A673 (cell line): ENCODE results near the gene INTS6L. TPM values are rescaled to one million over a fixed set of nuclear protein-coding genes. Genes with fewer than 3 reads are reported as not detected.

Experiments used
- BruUV-seq: library from RNA; stranded (reverse); fragments of 400-500 nt; replicated peaks from 2 replicates; lab custom pipeline; 2021; lab: Mats Ljungman, UMichigan
- CTCF ChIA-PET: fragments of 300-600 bp; sonication (Branson Sonifier 250); formaldehyde crosslinking; loops from one replicate; lab custom pipeline; 2022; ENCODE audit warnings: antibody characterized with exemption; lab: Charles Lee
- POLR2A ChIA-PET: fragments of 300-600 bp; sonication (Branson Sonifier 250); formaldehyde crosslinking; loops from one replicate; lab custom pipeline; 2022; ENCODE audit warnings: antibody characterized with exemption; ENCODE audit not compliant: low non-redundant PET; lab: Charles Lee
- DNase-seq: peaks from one replicate; pipeline ENCODE4 v3.0.0-alpha.2; 2015; ENCODE audit warnings: low spot score
- H3K27ac ChIP-seq: fragments of 200-600 bp; sonication (generic); 2 replicates; pipeline ENCODE4 v1.5.1; 2016; ENCODE audit warnings: mixed run types, low read depth, mild to moderate bottlenecking, mixed read lengths, antibody characterized with exemption, low read length; ENCODE audit not compliant: poor library complexity, severe bottlenecking
- H3K27me3 ChIP-seq: fragments of 200-600 bp; sonication (generic); replicated peaks from 2 replicates; pipeline ENCODE4 v1.6.1; 2017; ENCODE audit warnings: mixed run types, low read depth, mild to moderate bottlenecking, mixed read lengths, antibody characterized with exemption, low read length; ENCODE audit not compliant: insufficient read depth, poor library complexity
- H3K36me3 ChIP-seq: fragments of 200-600 bp; sonication (generic); 2 replicates; pipeline ENCODE4 v1.6.1; 2016; ENCODE audit warnings: mixed run types, mild to moderate bottlenecking, mixed read lengths, antibody characterized with exemption, low read length; ENCODE audit not compliant: insufficient read depth, poor library complexity, severe bottlenecking
- H3K4me1 ChIP-seq: fragments of 200-600 bp; sonication (generic); 2 replicates; pipeline ENCODE4 v1.6.1; 2017; ENCODE audit warnings: mixed run types, mild to moderate bottlenecking, mixed read lengths, antibody characterized with exemption, low read length; ENCODE audit not compliant: insufficient read depth, poor library complexity, severe bottlenecking
- H3K4me3 ChIP-seq: fragments of 200-600 bp; sonication (generic); 2 replicates; pipeline ENCODE4 v1.5.1; 2016; ENCODE audit warnings: low read depth, mixed run types, mild to moderate bottlenecking, mixed read lengths, low read length; ENCODE audit not compliant: poor library complexity, severe bottlenecking
- H3K9me3 ChIP-seq: fragments of 200-600 bp; sonication (generic); 2 replicates; pipeline ENCODE4 v1.6.1; 2016; ENCODE audit warnings: mixed run types, low read depth, mild to moderate bottlenecking, mixed read lengths, antibody characterized with exemption, low read length; ENCODE audit not compliant: poor library complexity, severe bottlenecking
- EZH2 ChIP-seq: fragments of 200-600 bp; sonication (generic); IDR thresholded peaks from 2 replicates; pipeline ENCODE4 v1.6.1; 2017; ENCODE audit warnings: borderline replicate concordance, low read depth, mild to moderate bottlenecking, mixed read lengths, antibody characterized with exemption, low read length; ENCODE audit not compliant: poor library complexity, severe bottlenecking
- intact Hi-C: fragments of 100-400 bp; cut with micrococcal nuclease; formaldehyde crosslinking; loops from one replicate; pipeline ENCODE4 v1.10.0; 2022; ENCODE audit not compliant: unreplicated experiment
- total RNA-seq: library from RNA; stranded (reverse); gene quantifications from 2 replicates; pipeline ENCODE4 v1.2.3, GENCODE V29; 2021
- TF ChIP-seq, protein P1 (sequence below): fragments of 300-800, 200-600 bp; sonication (generic); conservative IDR thresholded peaks from 2 replicates; pipeline ENCODE4 v1.5.1; 2017; ENCODE audit warnings: low read depth, mild to moderate bottlenecking, antibody characterized with exemption, low read length, moderate library complexity, mixed read lengths

The INTS6L gene
- total RNA-seq, 1 experiment from 2014 or later, result 14.4 TPM

DNA sequence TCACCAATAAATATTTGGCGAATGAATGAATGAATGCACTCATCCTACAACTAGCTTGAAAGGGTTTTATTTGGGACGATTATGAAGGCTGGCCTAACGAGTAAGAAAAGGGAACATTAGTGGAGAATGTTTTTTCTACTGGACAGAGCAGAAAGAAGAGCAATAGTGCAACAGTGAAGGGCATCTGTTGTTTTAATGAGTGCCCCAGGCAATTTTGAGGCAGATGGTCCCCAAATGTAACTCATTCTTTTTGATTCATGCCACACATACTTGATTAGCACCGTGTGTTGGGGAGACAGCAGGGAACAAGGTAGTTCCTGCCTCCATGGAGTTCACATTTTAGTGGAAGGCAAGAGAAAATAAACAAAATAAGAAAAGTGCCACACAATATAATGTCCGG lies 22.7 kb upstream of the INTS6L start:
- intact Hi-C loops, result no loop called here
- CTCF ChIA-PET, result no interaction called here
- Histone ChIP-seq H3K4me1 (no peaks in the 10 kb centered on the region), H3K27me3 (no peaks in the 10 kb centered on the region), H3K9me3 (no peaks in the 10 kb centered on the region), H3K4me3 (no peak overlapping the region), H3K27ac (no peak overlapping the region), H3K36me3 (no peaks in the 10 kb centered on the region)
- POLR2A ChIA-PET, result no interaction called here
- no TSS peak for BruUV-seq
- TF ChIP-seq EZH2, result no peak
- TF ChIP-seq, protein P1, sequence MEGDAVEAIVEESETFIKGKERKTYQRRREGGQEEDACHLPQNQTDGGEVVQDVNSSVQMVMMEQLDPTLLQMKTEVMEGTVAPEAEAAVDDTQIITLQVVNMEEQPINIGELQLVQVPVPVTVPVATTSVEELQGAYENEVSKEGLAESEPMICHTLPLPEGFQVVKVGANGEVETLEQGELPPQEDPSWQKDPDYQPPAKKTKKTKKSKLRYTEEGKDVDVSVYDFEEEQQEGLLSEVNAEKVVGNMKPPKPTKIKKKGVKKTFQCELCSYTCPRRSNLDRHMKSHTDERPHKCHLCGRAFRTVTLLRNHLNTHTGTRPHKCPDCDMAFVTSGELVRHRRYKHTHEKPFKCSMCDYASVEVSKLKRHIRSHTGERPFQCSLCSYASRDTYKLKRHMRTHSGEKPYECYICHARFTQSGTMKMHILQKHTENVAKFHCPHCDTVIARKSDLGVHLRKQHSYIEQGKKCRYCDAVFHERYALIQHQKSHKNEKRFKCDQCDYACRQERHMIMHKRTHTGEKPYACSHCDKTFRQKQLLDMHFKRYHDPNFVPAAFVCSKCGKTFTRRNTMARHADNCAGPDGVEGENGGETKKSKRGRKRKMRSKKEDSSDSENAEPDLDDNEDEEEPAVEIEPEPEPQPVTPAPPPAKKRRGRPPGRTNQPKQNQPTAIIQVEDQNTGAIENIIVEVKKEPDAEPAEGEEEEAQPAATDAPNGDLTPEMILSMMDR, result no peak
- no peak for DNase-seq

DNA sequence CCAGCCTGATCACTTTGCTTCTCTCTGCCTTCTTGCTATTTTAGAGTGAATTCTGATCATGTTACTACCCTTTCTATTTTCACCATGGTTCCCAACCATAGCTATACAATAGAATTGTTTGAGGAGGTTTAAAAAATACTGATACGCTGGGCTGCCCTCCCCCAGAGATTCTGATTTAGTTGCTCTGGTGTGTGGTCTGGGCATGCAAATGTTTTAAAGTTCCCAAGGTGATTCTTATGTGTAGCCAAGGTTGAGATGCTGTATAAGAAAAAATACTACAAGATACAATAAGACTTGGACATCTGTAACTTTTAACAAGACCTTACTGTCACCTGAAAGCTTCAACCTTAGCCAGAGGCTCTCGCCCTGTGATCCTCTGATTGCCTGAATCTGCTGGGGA lies 22.2 kb upstream of the INTS6L start:
- ChIA-PET CTCF (no interaction called here), POLR2A (no interaction called here)
- TF ChIP-seq, protein P1, result no peak
- TF ChIP-seq EZH2, result no peak
- BruUV-seq, result no TSS peak
- no peak for DNase-seq
- Histone ChIP-seq H3K4me1 (no peaks in the 10 kb centered on the region), H3K36me3 (no peaks in the 10 kb centered on the region), H3K4me3 (no peak overlapping the region), H3K9me3 (no peaks in the 10 kb centered on the region), H3K27me3 (no peaks in the 10 kb centered on the region), H3K27ac (no peak overlapping the region)
- intact Hi-C loops, result no loop called here

DNA sequence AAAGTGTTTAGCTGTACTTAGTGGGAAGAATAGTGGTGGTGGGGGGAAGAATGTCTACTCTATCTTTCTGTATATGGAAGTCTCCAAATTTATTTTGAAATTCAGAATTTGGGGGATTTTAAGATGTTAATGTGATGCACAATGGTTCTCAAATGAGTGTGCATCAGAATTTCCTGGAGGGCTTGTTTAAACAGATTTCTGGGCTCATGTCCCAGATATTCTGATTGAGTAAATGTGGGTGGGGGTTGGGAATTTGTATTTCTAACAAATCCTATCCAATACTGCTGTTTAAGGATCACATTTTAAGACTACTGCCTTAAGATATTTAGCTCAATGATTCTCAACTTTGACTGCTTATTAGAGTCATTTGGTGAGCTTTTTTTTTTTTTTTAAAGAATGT lies 15.1 kb upstream of the INTS6L start:
- no peaks in the 10 kb centered on the region for H3K9me3 ChIP-seq
- intact Hi-C loops, result no loop called here
- no peak for TF ChIP-seq EZH2
- TF ChIP-seq, protein P1, result no peak
- H3K4me3 ChIP-seq, result no peak overlapping the region
- no TSS peak for BruUV-seq
- no peaks in the 10 kb centered on the region for H3K36me3 ChIP-seq
- POLR2A ChIA-PET, result no interaction called here
- no peak for DNase-seq
- H3K27ac ChIP-seq, result no peak overlapping the region
- CTCF ChIA-PET, result no interaction called here
- H3K4me1 ChIP-seq, result no peaks in the 10 kb centered on the region
- H3K27me3 ChIP-seq, result no peaks in the 10 kb centered on the region
